Measurements from ENCODE around the gene GTF2I. TPM values are rescaled to one million over a fixed set of nuclear protein-coding genes. Genes with fewer than 3 reads are reported as not detected.

GTF2I gene
- total and polyA plus RNA-seq, 2 experiments from 2014 or later, result 167 to 193 TPM

DNA sequence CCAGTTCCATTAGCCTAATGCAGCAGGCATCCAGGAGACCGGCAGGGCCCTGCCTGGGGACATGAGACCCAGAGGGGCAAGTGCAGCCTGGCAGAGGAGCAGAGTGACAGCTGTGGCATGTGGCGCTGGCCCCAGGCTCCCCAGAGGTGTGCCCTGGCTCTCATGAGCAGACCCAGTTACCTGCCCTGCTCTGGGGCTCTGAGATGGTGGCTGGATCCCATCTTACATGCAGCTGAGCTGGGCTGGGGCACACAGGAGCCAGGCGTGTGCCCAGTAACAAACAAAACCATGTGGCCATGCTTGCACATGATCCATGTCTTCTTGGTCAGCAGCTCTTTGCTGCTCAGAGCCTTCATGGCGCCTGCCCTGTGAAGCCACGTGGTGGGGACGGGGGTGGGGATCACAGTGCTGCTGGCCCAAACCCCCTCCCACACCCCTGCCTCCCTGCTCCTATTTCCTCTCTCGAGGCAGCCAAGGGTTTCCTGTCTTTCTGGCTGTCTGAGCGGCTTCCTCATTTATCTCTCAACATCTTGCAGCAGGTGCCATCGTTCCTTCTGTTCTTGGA lies 40.3 kb upstream of the GTF2I start:
- Histone ChIP-seq H3K4me1 (ENCODE audit: insufficient read depth) (peaks cover 4% of the 10 kb centered on the region), H3K36me3 (replicated peaks; ENCODE audit: insufficient read depth, low read depth) (no peaks in the 10 kb centered on the region), H3K4me3 (no peak overlapping the region), H3K27ac (no peak overlapping the region), H3K9me3 (ENCODE audit: low read depth) (no peaks in the 10 kb centered on the region), H4K20me1 (ENCODE audit: insufficient read depth, poor library complexity, severe bottlenecking) (no peaks in the 10 kb centered on the region), H3K79me2 (no peaks in the 10 kb centered on the region), H3K4me2 (no peak overlapping the region), H3K9me2 (replicated peaks; ENCODE audit: insufficient read depth) (no peaks in the 10 kb centered on the region), H3K27me3 (no peaks in the 10 kb centered on the region), H2AFZ (no peak overlapping the region)
- TF ChIP-seq, protein P1, sequence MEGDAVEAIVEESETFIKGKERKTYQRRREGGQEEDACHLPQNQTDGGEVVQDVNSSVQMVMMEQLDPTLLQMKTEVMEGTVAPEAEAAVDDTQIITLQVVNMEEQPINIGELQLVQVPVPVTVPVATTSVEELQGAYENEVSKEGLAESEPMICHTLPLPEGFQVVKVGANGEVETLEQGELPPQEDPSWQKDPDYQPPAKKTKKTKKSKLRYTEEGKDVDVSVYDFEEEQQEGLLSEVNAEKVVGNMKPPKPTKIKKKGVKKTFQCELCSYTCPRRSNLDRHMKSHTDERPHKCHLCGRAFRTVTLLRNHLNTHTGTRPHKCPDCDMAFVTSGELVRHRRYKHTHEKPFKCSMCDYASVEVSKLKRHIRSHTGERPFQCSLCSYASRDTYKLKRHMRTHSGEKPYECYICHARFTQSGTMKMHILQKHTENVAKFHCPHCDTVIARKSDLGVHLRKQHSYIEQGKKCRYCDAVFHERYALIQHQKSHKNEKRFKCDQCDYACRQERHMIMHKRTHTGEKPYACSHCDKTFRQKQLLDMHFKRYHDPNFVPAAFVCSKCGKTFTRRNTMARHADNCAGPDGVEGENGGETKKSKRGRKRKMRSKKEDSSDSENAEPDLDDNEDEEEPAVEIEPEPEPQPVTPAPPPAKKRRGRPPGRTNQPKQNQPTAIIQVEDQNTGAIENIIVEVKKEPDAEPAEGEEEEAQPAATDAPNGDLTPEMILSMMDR (IDR thresholded peaks at IDR 0.05; ENCODE audit: poor library complexity), result no peak
- TF ChIP-seq EZH2phosphoT487 (IDR thresholded peaks at IDR 0.05; ENCODE audit: low read depth, severe bottlenecking, unreplicated experiment), result no peak
- no peak for TF ChIP-seq EZH2 (IDR thresholded peaks at IDR 0.05; ENCODE audit: borderline replicate concordance)
- no peak for DNase-seq (ENCODE audit: low spot score)
- 65% methylated on average over 9 of the region's 9 CpGs for WGBS (ENCODE audit: low lambda C conversion rate, missing lambda C conversion rate)

DNA sequence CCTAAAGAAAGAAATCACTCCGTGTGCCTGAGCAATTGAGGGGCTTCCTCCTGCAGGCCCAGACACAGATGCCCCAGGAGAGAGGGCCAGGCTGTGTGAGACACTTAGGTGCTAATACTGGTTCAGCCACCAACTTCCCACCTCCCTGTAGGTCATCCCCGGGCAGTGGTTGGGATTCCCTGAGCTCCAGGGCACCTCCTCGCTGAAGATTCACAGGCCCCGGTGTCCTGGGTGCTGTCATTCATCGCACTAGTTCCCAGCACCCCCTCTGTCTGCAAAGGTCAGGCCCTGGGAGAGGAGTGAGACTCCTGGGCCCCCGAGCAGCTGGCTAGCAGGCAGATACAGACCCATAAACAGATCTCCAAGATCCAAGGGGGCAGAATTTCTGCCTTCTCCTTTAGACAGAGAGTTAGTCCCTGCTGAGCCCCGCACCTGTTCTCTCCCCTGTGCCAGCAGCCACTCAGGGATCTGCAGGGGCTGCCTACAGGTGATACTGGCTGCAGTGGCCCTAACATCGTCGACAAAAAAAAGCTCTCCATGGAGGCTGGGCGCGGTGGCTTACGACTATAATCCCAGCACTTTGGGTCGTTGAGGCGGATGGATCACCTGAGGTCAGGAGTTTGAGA lies 38.2 kb upstream of the GTF2I start:
- H3K4me3 ChIP-seq, result no peak overlapping the region
- TF ChIP-seq EZH2phosphoT487 (IDR thresholded peaks at IDR 0.05; ENCODE audit: low read depth, severe bottlenecking, unreplicated experiment), result no peak
- TF ChIP-seq, protein P1 (IDR thresholded peaks at IDR 0.05; ENCODE audit: poor library complexity), result no peak
- no peak for TF ChIP-seq EZH2 (IDR thresholded peaks at IDR 0.05; ENCODE audit: borderline replicate concordance)
- no peak overlapping the region for H2AFZ ChIP-seq
- no peaks in the 10 kb centered on the region for H4K20me1 ChIP-seq (ENCODE audit: insufficient read depth, poor library complexity, severe bottlenecking)
- DNase-seq (ENCODE audit: low spot score), result no peak
- no peaks in the 10 kb centered on the region for H3K36me3 ChIP-seq (replicated peaks; ENCODE audit: insufficient read depth, low read depth)
- H3K79me2 ChIP-seq, result no peaks in the 10 kb centered on the region
- no peak overlapping the region for H3K27ac ChIP-seq
- H3K9me2 ChIP-seq (replicated peaks; ENCODE audit: insufficient read depth), result no peaks in the 10 kb centered on the region
- H3K4me1 ChIP-seq (ENCODE audit: insufficient read depth), result no peaks in the 10 kb centered on the region
- no peaks in the 10 kb centered on the region for H3K9me3 ChIP-seq (ENCODE audit: low read depth)
- WGBS (ENCODE audit: low lambda C conversion rate, missing lambda C conversion rate), result 71% methylated on average over 14 of the region's 14 CpGs
- H3K4me2 ChIP-seq, result no peak overlapping the region
- H3K27me3 ChIP-seq, result no peaks in the 10 kb centered on the region

DNA sequence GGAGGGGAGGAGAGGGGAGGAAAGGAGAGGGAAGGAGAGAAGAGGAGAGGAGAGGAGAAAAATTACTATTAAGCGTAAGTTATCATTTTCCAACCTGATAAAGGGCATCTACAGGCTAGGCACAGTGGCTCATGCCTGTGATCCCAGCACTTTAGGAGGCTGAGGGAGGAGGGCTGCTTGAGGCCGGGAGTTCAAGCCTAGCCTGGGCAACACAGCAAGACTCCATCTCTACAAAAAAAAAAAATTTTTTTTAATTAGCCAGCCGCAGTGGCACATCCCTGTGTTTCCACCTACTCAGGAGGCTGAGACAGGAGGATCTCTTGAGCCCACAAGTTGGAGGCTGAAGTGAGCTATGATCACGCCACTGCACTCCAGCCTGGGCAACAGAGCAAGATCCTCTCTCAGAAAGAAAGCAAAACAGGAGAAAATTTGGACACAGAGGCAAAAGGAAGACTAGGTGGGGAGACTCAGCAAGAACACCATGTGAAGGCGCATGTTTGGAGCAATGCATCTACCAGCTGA lies 35.2 kb upstream of the GTF2I start:
- Histone ChIP-seq H3K27ac (no peak overlapping the region), H3K36me3 (replicated peaks; ENCODE audit: insufficient read depth, low read depth) (no peaks in the 10 kb centered on the region), H3K9me3 (ENCODE audit: low read depth) (no peaks in the 10 kb centered on the region), H3K4me3 (no peak overlapping the region), H2AFZ (no peak overlapping the region), H4K20me1 (ENCODE audit: insufficient read depth, poor library complexity, severe bottlenecking) (no peaks in the 10 kb centered on the region), H3K4me1 (ENCODE audit: insufficient read depth) (peaks cover 3% of the 10 kb centered on the region), H3K4me2 (no peak overlapping the region), H3K79me2 (no peaks in the 10 kb centered on the region), H3K9me2 (replicated peaks; ENCODE audit: insufficient read depth) (no peaks in the 10 kb centered on the region), H3K27me3 (no peaks in the 10 kb centered on the region)
- TF ChIP-seq, protein P1 (IDR thresholded peaks at IDR 0.05; ENCODE audit: poor library complexity), result no peak
- TF ChIP-seq EZH2phosphoT487 (IDR thresholded peaks at IDR 0.05; ENCODE audit: low read depth, severe bottlenecking, unreplicated experiment), result no peak
- TF ChIP-seq EZH2 (IDR thresholded peaks at IDR 0.05; ENCODE audit: borderline replicate concordance), result no peak
- DNase-seq (ENCODE audit: low spot score), result no peak
- WGBS (ENCODE audit: low lambda C conversion rate, missing lambda C conversion rate), result 93% methylated on average over 4 of the region's 5 CpGs

All from hepatocyte (in vitro differentiated cells).